IMR-90 (cell line): ENCODE results near the gene RGS3. TPM values are rescaled to one million over a fixed set of nuclear protein-coding genes. Genes with fewer than 3 reads are reported as not detected.
A peak's percentile ranks its signal among the peaks of the same experiment; 100 is the strongest.

ENCODE experiments used
- ATAC-seq: fragments of 200-7000 bp; cut with Tn5 transposase; 2 replicates; pipeline ENCODE4 v1.9.1; 2020; ENCODE audit warnings: low read depth, mild to moderate bottlenecking, moderate library complexity
- BruUV-seq: library from RNA; stranded (reverse); fragments of 400-500 nt; replicated peaks from 2 replicates; lab custom pipeline; 2021; lab: Mats Ljungman, UMichigan
- CTCF ChIA-PET: fragments of 300-600 bp; formaldehyde crosslinking; extraction: SDS; loops from one replicate; lab custom pipeline; 2021; ENCODE audit warnings: antibody characterized with exemption; lab: Yijun Ruan, JAX
- POLR2A ChIA-PET: fragments of 300-600 bp; sonication (Branson Sonifier 250); formaldehyde crosslinking; loops from one replicate; lab custom pipeline; 2022; ENCODE audit warnings: antibody characterized with exemption; ENCODE audit not compliant: unreplicated experiment; lab: Charles Lee
- DNase-seq: peaks from one replicate; pipeline ENCODE4 v3.0.0; 2013
- H2AFZ ChIP-seq: replicated peaks from 2 replicates; pipeline ENCODE3; 2013; ENCODE audit warnings: low read length, mild to moderate bottlenecking; ENCODE audit not compliant: poor library complexity
- H2AK5ac ChIP-seq: 2 replicates; pipeline ENCODE4 v1.6.1; 2013; ENCODE audit warnings: low read depth, low read length, inconsistent platforms
- H2AK9ac ChIP-seq: replicated peaks from 2 replicates; pipeline ENCODE3; 2013; ENCODE audit warnings: mild to moderate bottlenecking, low read depth, low read length, moderate library complexity; ENCODE audit not compliant: poor library complexity
- H2BK120ac ChIP-seq: 2 replicates; pipeline ENCODE4 v1.6.1; 2013; ENCODE audit warnings: low read depth, low read length, inconsistent platforms
- H2BK15ac ChIP-seq: 3 replicates; pipeline ENCODE4 v1.6.1; 2013; ENCODE audit warnings: low read depth, low read length, inconsistent platforms
- H2BK20ac ChIP-seq: 2 replicates; pipeline ENCODE4 v1.6.1; 2013; ENCODE audit warnings: low read depth, mild to moderate bottlenecking, inconsistent platforms, low read length, moderate library complexity
- H2BK5ac ChIP-seq: 2 replicates; pipeline ENCODE4 v1.6.1; 2013; ENCODE audit warnings: mild to moderate bottlenecking, low read depth, low read length, inconsistent platforms; ENCODE audit not compliant: poor library complexity, severe bottlenecking
- H3K14ac ChIP-seq: replicated peaks from 2 replicates; pipeline ENCODE4 v1.6.1; 2013; ENCODE audit warnings: low read depth, low read length, inconsistent platforms
- H3K18ac ChIP-seq: 2 replicates; pipeline ENCODE4 v1.6.1; 2013; ENCODE audit warnings: low read depth, low read length, control low read depth
- H3K23ac ChIP-seq: 2 replicates; pipeline ENCODE4 v1.6.1; 2013; ENCODE audit warnings: low read depth, low read length, inconsistent platforms
- H3K27ac ChIP-seq: 2 replicates; pipeline ENCODE4 v1.5.1; 2013; ENCODE audit warnings: mild to moderate bottlenecking, control low read depth, low read length; ENCODE audit not compliant: insufficient read depth
- H3K27me3 ChIP-seq: 2 replicates; pipeline ENCODE4 v1.6.1; 2013; ENCODE audit warnings: low read length; ENCODE audit not compliant: control insufficient read depth, insufficient read depth
- H3K36me3 ChIP-seq: 2 replicates; pipeline ENCODE4 v1.6.1; 2013; ENCODE audit warnings: low read length, mixed read lengths; ENCODE audit not compliant: control insufficient read depth, insufficient read depth
- H3K4ac ChIP-seq: 2 replicates; pipeline ENCODE4 v1.6.1; 2013; ENCODE audit warnings: low read depth, low read length, inconsistent platforms
- H3K4me1 ChIP-seq: 2 replicates; pipeline ENCODE4 v1.6.1; 2013; ENCODE audit warnings: low read length, mixed read lengths; ENCODE audit not compliant: control insufficient read depth, insufficient read depth
- H3K4me2 ChIP-seq: 2 replicates; pipeline ENCODE4 v1.6.1; 2013; ENCODE audit warnings: low read depth, mild to moderate bottlenecking, control low read depth, low read length, moderate library complexity
- H3K4me3 ChIP-seq: 2 replicates; pipeline ENCODE4 v1.5.1; 2013; ENCODE audit warnings: low read depth, mild to moderate bottlenecking, control low read depth, low read length, moderate library complexity; ENCODE audit not compliant: insufficient read depth
- H3K56ac ChIP-seq: 2 replicates; pipeline ENCODE4 v1.6.1; 2013; ENCODE audit warnings: low read length, inconsistent platforms; ENCODE audit not compliant: insufficient read depth; ENCODE audit errors: extremely low read depth
- H3K79me1 ChIP-seq, 2 experiments: 2 replicates each; pipeline ENCODE4 v1.6.1; 2013; ENCODE audit warnings: low read length in 2 of 2, inconsistent platforms in 1 of 2, low read depth in 1 of 2
- H3K9ac ChIP-seq: 2 replicates; pipeline ENCODE4 v1.6.1; 2013; ENCODE audit warnings: low read depth, low read length, control low read depth
- H3K9me1 ChIP-seq: 2 replicates; pipeline ENCODE4 v1.6.1; 2013; ENCODE audit warnings: low read length, inconsistent platforms; ENCODE audit not compliant: insufficient read depth
- H3K9me3 ChIP-seq: 2 replicates; pipeline ENCODE4 v1.6.1; 2013; ENCODE audit warnings: low read length; ENCODE audit not compliant: control insufficient read depth, insufficient read depth
- H4K20me1 ChIP-seq: 2 replicates; pipeline ENCODE4 v1.6.1; 2013; ENCODE audit warnings: low read length, inconsistent platforms; ENCODE audit not compliant: insufficient read depth
- H4K5ac ChIP-seq: 2 replicates; pipeline ENCODE4 v1.6.1; 2013; ENCODE audit warnings: mild to moderate bottlenecking, low read depth, low read length, control low read depth
- H4K8ac ChIP-seq, 2 experiments: 2 replicates each; pipeline ENCODE4 v1.6.1; 2013; ENCODE audit warnings: low read depth in 2 of 2, low read length in 2 of 2, control low read depth in 1 of 2, inconsistent platforms in 1 of 2
- H4K91ac ChIP-seq: 2 replicates; pipeline ENCODE4 v1.6.1; 2013; ENCODE audit warnings: low read depth, low read length, inconsistent platforms; ENCODE audit not compliant: insufficient read depth
- CHD1 ChIP-seq: IDR thresholded peaks from 2 replicates; pipeline ENCODE4 v1.6.1; 2012; ENCODE audit warnings: low read depth, low read length, improper control_type of control experiment
- MAFK ChIP-seq: IDR thresholded peaks from 2 replicates; pipeline ENCODE4 v1.6.1; 2012; ENCODE audit warnings: low read depth, low read length, improper control_type of control experiment
- NFE2L2 ChIP-seq: fragments of 150-350 bp; IDR thresholded peaks from 2 replicates; pipeline ENCODE4 v1.6.1; 2016; ENCODE audit warnings: low read depth, mild to moderate bottlenecking, low read length
- RCOR1 ChIP-seq: IDR thresholded peaks from 2 replicates; pipeline ENCODE4 v1.6.1; 2012; ENCODE audit warnings: mild to moderate bottlenecking, low read length, improper control_type of control experiment; ENCODE audit not compliant: insufficient replicate concordance
- WGBS, 2 experiments: methylation state at CpG; one replicate each; pipeline versions ENCODE4 v1.1.5 to v1.1.7; 2013; ENCODE audit warnings: missing lambda C conversion rate in 2 of 2; ENCODE audit not compliant: insufficient read length in 1 of 2; ENCODE audit errors: extremely low coverage in 2 of 2; 5-methylcytosine and 5-hydroxymethylcytosine counted together
- dilution Hi-C: fragments of 300-500 bp; cut with HindIII; formaldehyde crosslinking; loops from one replicate; pipeline ENCODE4 v1.14.3; 2018; ENCODE audit warnings: low sequenced_read_pairs; ENCODE audit not compliant: unreplicated experiment
- in situ Hi-C: fragments of 300-500 bp; cut with MboI; formaldehyde crosslinking; loops from 3 replicates; pipeline ENCODE4 v1.14.3; 2019; ENCODE audit warnings: low sequenced_read_pairs, inconsistent platforms, mixed read lengths
- intact Hi-C: fragments of 100-400 bp; cut with micrococcal nuclease; formaldehyde crosslinking; loops from 2 replicates; pipeline ENCODE4 v1.10.0; 2022
- polyA plus RNA-seq, 3 experiments: library from polyadenylated mRNA; depleted of rRNA; stranded (reverse); fragments of >200 nt; gene quantifications; 2 replicates each; pipeline ENCODE4 v1.2.3, GENCODE V29; 2012; ENCODE audit warnings: low replicate concordance in 1 of 3
- total RNA-seq: library from RNA; depleted of rRNA; stranded (reverse); fragments of >200 nt; gene quantifications from 2 replicates; pipeline ENCODE4 v1.2.3, GENCODE V29; 2012

The RGS3 gene
- total and polyA plus RNA-seq, 2 of the 4 experiments (the other 2 are of a cell fraction) = 51.8 to 65.6 TPM

DNA sequence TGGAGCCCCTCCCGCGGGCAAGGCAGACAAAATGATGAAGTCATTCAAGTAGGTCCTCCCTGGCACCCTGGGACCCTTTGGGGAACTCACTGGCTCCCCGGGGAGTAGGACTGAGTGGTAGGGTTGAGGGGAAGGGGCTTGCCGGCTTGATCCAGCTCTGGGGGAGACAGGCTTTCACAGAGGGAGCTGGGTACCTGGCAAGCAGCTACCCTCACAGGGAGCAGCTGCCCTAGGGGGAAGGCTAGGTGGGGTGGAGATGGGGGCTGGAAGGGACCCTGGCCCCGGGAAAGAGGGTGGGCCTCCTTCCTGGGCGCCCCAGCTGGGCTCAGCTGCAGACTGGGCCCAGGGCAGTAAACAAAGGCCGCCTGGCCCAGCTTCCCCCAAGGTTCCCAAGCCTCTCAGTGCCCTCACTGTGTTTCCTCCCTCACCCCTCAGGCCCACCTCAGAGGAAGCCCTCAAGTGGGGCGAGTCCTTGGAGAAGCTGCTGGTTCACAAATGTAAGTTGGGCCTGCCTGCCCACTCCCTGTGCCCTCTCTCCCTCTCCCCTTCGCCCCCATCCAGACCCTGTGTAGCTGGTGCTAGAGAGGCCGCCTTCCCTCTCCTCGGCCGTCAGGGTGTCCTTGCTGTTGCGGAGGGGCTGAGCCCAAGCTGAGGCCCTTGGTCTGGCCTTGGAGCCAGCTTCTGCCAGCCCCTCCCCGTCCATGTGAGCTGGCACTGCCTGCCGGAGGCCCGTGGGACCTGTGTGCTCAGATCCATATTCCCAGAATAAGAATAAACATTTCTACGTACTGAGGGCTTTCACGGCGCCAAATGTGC lies 131.2 kb downstream of the RGS3 start:
- Histone ChIP-seq H3K9me1 (peaks cover 31% of the 10 kb centered on the region), H4K20me1 (peaks cover 42% of the 10 kb centered on the region), H4K8ac (peak overlapping the region; percentile 78 to 88), H2BK120ac (peak overlapping the region; percentile 54), H3K4me2 (peak overlapping the region; percentile 96), H3K4me3 (peak overlapping the region; percentile 64), H4K91ac (peak overlapping the region; percentile 92), H3K56ac (peak overlapping the region; percentile 77), H3K4me1 (peaks cover 29% of the 10 kb centered on the region), H2BK5ac (peak overlapping the region; percentile 81), H4K5ac (peak overlapping the region; percentile 86), H3K18ac (peak overlapping the region; percentile 69), H2AFZ (peak overlapping the region; percentile 24), H3K14ac (peak overlapping the region; percentile 96), H3K23ac (peak overlapping the region; percentile 97), H2AK9ac (peak overlapping the region; percentile 97), H2BK20ac (peak overlapping the region; percentile 16), H2AK5ac (peak overlapping the region; percentile 93), H3K4ac (peak overlapping the region; percentile 97), H3K79me1 (peaks cover 0 to 49% of the 10 kb centered on the region in 2 experiments; a peak in 2 of 4 replicates), H3K9me3 (no peaks in the 10 kb centered on the region), H3K9ac (peak overlapping the region; percentile 91), H2BK15ac (peak overlapping the region; percentile 17; the same call in 1 of the 3 replicates), H3K27ac (peak overlapping the region; percentile 96), H3K36me3 (peaks cover 26% of the 10 kb centered on the region), H3K27me3 (no peaks in the 10 kb centered on the region)
- peak; percentile 3; the same call in 1 of the 2 replicates for ATAC-seq
- POLR2A ChIA-PET = interaction anchor here (0.7 to 2.2 kb wide), 4 partner anchors 8 to 60 kb away, joined by 3 to 10 read pairs (median 4); no protein-coding TSS in a partner anchor
- in situ Hi-C loops = loop anchor here (5.0 kb wide), 1 partner anchor 63 kb away; no protein-coding TSS in a partner anchor
- CTCF ChIA-PET = interaction anchor here (2.5 kb wide), 1 partner anchor 61 kb away, joined by 25 read pairs; no protein-coding TSS in a partner anchor
- intact Hi-C loops = loop anchor here (2.0 to 5.0 kb wide), 3 partner anchors 26 to 322 kb away; partner anchors contain the start of gene ALAD
- BruUV-seq = no TSS peak
- dilution Hi-C loops = no loop called here
- TF ChIP-seq CHD1 (no peak; the same call in 1 of the 2 replicates), NFE2L2 (no peak), MAFK (no peak), RCOR1 (no peak)
- DNase-seq = no peak
- WGBS, 2 experiments = 12% methylated on average over 6 of the region's 19 CpGs; no CpG with 5 or more reads in 1 of the 2 experiments
